Activated CD4-positive, CD25-positive, alpha-beta regulatory T cell treated with anti-CD3 and anti-CD28 coated beads, Interleukin-2, amount 50 U/mL, for 16 hours (primary cell): ENCODE results near the gene ANKRD31.

Experiments used
- DNase-seq: peaks from one replicate; pipeline ENCODE4 v3.0.0-alpha.2; 2020; ENCODE audit warnings: low read depth, low spot score

The ANKRD31 gene

DNA sequence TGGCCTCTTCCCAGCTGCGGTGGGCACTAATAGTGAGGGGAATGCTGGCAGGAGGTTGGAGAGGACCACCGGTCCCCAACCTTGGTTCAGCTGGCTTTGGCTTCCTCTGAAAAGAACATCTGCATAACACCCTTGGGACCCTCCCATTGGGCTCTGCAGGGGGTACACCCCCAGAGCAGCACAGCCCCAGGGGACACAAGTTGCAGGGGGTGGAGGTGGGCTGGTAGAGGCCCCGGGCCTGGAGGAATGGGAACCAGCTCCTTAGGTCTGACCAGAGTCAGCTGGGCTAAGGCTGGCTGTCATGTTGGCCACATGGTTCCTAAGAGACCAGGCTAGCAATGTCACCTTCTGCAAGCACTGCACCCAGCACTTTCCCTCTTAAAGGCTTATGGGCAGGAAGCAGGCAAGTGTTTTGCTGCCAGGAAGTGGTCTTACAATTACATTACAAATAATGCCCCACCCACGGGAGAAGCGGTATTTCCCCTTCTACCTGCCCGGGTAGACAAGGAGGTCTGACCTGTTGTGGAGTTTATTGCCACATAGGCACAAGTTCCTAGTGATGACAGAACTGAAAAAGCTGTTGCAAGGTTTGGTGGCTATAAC is 202.4 kb downstream of the ANKRD31 start:
- DNase-seq: no peak

DNA sequence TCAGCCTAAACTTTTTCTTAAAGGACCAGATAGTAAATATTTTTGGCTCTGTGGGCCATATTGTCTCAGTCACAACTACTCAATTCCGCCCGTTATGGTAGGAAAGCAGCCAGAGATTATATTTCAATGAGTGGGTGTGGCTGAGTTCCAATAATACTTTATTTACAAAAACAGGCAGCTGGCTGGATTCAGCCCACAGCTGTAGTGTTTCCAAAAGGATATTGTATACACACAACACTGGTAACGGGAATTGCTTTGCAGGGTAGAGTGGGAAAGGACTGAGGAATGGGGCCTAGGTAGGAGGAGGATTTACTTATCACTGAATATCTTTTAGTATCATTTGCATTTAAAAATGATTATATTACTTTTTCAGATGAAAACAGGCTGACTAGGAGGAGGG is 205.3 kb downstream of the ANKRD31 start:
- no peak for DNase-seq

DNA sequence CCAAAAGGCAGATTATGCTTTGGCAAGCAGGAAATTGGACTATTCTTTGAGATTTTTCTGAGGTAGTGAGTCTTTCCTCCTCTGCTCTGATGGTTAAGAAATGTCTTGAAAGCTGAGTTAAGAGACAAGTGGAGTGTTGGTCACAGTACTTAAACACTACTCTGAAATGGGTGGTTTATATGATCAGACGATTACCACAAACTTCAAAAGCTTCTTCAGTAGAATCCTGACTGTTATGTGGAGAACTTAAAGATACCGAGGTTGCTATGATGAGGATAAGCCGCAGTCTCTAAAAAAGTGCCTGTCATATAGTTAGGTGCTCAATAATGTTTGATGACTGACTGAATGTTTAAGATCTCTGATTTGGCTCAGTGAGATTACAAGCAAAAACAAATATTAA is 208.6 kb downstream of the ANKRD31 start:
- DNase-seq: no peak

DNA sequence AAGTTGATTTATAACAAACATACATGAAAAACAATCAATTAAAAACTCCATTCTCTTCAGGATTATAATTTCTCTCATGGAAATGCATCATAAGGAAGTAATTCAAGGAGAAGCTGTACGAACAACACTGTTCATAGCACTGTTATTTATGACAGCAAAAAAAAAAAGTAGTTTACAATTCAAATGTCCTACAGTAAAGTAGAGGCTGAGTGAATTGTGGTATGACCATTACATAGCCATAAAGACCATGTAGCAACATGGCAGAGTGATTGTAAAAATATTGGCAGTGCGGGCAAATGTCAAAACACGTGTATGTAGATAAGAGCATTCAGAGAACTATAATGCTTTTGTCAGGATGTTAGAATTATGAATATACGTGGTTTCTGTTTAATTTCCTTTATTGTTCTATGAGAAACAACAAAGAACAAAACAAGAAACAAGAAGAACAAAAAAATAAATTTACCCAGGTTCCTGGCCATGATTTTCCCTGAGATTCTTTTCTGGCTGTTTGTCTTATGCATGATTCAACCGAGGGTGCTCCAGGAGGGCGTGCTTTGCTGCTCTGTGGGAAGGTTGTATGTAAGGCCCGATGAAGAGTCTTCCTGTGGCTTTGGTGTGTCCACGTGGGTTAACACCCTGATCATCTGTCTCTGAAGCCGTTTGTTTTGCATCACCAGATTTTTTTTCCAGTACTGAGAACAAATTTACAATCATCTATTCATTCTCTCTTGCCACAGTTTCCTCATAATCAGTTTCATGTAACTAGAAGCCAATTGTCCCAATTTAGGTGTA is 213.1 kb downstream of the ANKRD31 start:
- no peak for DNase-seq

DNA sequence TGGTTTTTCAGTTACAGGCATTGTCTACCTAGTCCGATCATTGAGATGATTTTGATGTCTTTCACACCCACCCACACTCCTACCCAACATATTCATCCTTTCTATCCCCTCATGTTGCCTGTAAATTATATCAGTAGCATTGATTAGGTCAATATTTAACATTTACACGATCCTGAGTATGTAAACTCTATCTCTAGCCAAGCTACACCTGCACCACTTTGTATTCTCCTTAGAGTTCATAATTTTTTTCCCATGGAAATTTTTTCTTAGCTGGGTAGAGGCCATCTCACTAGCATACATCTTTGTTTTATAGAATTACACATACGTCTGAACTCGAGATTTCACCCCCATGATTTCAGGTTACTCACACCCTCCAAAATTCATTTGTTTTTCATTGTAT is 214.9 kb downstream of the ANKRD31 start:
- no peak for DNase-seq

DNA sequence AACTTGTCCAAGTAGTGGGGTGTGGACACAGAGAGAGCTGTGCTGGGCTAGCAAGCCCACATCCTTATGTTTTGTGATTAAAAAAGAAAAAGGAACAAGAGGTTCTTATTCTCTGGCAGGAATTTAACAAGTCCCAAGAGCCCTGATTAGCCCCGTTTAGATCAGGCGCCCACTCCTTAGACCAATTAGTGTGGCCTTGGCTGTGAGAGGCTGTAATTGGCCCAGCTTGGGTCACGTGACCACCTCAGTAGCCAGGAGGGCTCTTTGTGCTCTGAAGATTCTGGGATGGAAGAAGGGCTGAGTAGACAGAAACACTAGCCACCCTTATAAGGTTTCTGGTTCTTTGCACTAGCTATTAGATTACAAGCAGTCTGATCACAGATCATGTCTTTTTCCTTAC is 215.5 kb downstream of the ANKRD31 start:
- no peak for DNase-seq

DNA sequence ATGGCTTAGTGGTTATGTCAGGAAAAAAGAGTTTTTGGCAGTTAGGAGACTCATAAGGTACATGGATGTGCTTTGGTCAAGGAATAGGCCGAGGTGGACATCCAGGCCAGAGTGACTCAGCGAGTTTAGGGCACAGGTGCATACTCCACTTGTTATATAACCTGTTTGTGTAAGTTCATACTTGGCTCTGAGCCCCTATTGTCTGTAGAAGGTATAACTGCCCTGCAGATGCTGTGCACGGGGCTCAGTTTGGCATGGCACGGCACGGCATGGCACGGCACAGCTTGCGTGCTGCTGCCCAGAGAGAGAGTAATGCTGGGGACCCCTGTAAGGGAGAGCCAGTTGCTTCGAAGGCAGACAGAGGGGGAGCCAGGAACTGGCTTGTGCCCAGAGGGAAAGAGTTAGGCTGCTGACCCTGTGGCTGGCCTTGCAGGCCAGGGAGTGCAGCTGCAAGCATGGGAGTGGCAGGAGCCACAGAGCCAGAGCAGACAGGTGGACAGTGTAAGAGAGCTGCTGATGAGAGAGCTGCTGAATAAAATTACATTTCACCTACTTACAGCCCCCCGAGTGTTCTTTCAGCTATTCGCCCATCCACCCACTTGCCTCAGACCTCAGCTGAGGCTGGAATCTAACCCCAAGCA is 216.5 kb downstream of the ANKRD31 start:
- no peak for DNase-seq

DNA sequence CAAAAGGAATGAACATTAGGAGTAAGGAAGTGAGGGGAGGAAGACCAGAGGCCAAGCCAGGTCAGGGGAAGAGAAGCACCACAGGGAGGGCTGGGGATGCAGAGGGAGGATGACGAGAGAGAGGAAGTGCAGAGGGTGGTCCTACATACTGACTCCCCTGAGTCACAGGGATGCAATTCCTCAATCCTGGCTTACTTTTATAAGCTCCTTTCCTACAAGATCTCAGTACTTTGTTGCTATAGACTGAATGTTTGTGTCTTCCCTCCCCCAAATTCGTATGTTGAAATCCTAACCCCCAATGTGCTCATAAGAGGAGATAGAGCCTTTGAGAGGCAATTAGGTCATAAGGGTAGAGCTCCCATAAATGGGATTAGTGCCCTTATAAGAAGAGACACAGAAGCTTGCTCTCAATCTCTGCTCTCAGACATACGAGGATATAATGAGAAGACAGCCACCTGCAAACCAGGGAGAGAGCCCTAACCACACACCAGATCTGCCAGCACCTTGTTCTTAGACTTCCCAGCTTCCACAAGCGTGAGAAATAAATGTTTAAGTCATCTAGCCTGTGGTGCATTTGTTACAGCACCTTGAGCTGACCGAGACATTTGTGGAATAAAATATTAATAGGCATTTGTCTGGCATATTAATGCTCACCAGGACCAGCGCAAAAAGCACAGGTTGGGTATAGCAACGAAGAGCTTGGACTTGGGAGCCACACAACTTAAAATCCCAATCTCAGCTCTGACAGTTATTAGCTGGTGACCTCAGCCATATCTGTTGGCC is 217.7 kb downstream of the ANKRD31 start:
- no peak for DNase-seq
